AG04450 (cell line): ENCODE results near the gene RPS26. TPM values are rescaled to one million over a fixed set of nuclear protein-coding genes. Genes with fewer than 3 reads are reported as not detected.
"Not testable (repeated sequence)": the region's sequence is repeated elsewhere in the genome, so short reads cannot be mapped to it uniquely, and the experiment has no call there.

Experiments used
- CTCF ChIA-PET: fragments of 300-600, 350-600 bp; formaldehyde crosslinking; extraction: SDS; loops from one replicate; lab custom pipeline; 2022; ENCODE audit warnings: antibody characterized with exemption, inconsistent platforms; lab: Charles Lee
- POLR2A ChIA-PET: fragments of 350-600 bp; formaldehyde crosslinking; extraction: SDS; loops from one replicate; lab custom pipeline; 2021; ENCODE audit warnings: antibody characterized with exemption, inconsistent platforms; lab: Yijun Ruan, JAX
- DNase-seq: peaks from one replicate; pipeline ENCODE4 v3.0.0-alpha.2; 2011; ENCODE audit warnings: low read depth, low spot score
- H3K27ac ChIP-seq: one replicate; pipeline ENCODE4 v1.5.1; 2012; ENCODE audit warnings: low read depth, low read length, control low read depth
- H3K27me3 ChIP-seq: one replicate; pipeline ENCODE4 v1.6.0; 2012; ENCODE audit warnings: low read length; ENCODE audit not compliant: control insufficient read depth, insufficient read depth
- H3K4me3 ChIP-seq: 2 replicates; pipeline ENCODE4 v1.5.1; 2011; ENCODE audit warnings: mild to moderate bottlenecking, low read depth, low read length, control low read depth
- H3K9me3 ChIP-seq: 2 replicates; pipeline ENCODE4 v1.5.1; 2012; ENCODE audit warnings: low read length; ENCODE audit not compliant: control insufficient read depth, insufficient read depth
- polyA plus RNA-seq: library from polyadenylated mRNA; depleted of rRNA; stranded (reverse); fragments of >200 nt; gene quantifications from 2 replicates; pipeline ENCODE4 v1.2.3, GENCODE V29; 2011
- TF ChIP-seq, protein P1 (sequence below): IDR thresholded peaks from 2 replicates; pipeline ENCODE4 v1.5.1; 2011; ENCODE audit warnings: low read depth, low read length, control low read depth, inconsistent platforms

RPS26 gene
- polyA plus RNA-seq, 1 experiment: 348 TPM

DNA sequence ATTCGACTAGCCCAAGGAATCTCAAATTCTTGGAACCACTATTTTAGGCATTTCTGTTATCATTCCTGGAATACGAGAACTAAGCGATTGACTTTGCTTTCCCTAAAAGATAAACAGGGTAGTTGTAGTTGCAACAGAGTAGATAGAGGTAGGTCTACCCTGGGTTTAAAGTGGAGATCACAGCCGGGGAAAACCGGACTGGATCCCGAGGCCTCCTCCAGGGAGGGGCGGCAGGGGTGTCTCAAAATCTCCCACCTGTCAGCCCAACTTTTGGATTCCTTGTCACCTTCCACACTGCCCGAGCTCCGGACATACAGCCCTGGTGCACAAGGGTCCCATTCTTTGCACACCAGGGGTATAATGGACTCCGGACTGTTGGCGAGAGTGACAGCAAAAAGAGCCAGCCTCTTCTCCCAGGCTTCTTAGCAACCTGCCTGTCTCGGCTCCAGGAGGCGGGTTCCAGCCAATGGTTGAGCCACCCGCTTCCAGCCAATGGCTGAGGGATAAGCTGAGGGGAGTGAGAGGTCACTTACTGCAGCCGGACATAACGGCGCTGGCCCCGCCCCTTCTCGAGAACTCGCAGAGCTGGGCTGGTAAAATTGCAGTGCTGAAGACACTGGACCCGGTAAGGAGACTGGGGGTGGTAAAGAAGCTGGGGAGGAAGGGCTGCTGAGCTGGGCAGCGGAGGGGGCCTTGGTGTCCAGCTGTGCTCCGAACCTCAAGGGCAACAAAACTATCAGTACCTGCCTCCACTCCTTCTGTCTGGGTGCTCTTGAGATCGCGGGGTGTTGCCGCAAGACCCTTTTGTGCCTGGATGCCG is 44.8 kb upstream of the RPS26 start, which contains the start of gene SUOX:
Gene SUOX (plus strand): TSS at position 562 of the 820 bp plus-strand sequence. CDS start 4,946 bp downstream, outside the sequence.
- no peaks in the 10 kb centered on the region for H3K27me3 ChIP-seq
- H3K27ac ChIP-seq: peak within 1 kb of the TSS; percentile 52
- peak within 1 kb of the TSS; percentile 97 for H3K4me3 ChIP-seq
- TF ChIP-seq, protein P1, sequence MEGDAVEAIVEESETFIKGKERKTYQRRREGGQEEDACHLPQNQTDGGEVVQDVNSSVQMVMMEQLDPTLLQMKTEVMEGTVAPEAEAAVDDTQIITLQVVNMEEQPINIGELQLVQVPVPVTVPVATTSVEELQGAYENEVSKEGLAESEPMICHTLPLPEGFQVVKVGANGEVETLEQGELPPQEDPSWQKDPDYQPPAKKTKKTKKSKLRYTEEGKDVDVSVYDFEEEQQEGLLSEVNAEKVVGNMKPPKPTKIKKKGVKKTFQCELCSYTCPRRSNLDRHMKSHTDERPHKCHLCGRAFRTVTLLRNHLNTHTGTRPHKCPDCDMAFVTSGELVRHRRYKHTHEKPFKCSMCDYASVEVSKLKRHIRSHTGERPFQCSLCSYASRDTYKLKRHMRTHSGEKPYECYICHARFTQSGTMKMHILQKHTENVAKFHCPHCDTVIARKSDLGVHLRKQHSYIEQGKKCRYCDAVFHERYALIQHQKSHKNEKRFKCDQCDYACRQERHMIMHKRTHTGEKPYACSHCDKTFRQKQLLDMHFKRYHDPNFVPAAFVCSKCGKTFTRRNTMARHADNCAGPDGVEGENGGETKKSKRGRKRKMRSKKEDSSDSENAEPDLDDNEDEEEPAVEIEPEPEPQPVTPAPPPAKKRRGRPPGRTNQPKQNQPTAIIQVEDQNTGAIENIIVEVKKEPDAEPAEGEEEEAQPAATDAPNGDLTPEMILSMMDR: no peak
- ChIA-PET POLR2A (interaction anchor here (0.6 to 1.1 kb wide), 7 partner anchors 9 to 121 kb away, joined by 3 to 11 read pairs (median 4); partner anchors contain the start of genes IKZF4, RAB5B and ZC3H10), CTCF (interaction anchor here (0.6 to 5.4 kb wide), 41 partner anchors 11 to 259 kb away, joined by 3 to 104 read pairs (median 6); partner anchors contain the start of genes IKZF4, RAB5B and SARNP)
- no peaks in the 10 kb centered on the region for H3K9me3 ChIP-seq
- DNase-seq: peak; percentile 94

DNA sequence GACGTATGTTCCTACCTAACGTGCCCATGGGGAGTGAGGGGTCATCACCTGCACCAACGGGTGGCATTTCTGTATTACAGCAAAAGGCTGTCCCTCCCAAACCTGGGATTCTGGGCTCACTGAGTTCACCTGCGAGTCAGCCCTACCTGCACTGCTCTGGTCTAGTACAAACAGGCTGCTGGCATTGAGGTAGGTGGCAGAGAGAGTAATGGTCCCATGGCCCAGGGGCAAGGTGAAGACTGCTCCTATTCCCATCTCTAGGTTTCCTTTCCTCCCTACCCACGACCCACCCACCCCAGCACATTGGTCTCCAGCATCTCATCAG is 44.2 kb upstream of the RPS26 start:
- no peak for DNase-seq
- ChIA-PET POLR2A (interaction anchor here (0.6 to 1.1 kb wide), 8 partner anchors 8 to 121 kb away, joined by 3 to 11 read pairs (median 4); partner anchors contain the start of genes IKZF4, RAB5B and ZC3H10), CTCF (interaction anchor here (0.6 to 5.4 kb wide), 16 partner anchors 10 to 259 kb away, joined by 3 to 104 read pairs (median 9); partner anchors contain the start of genes IKZF4 and RAB5B)
- Histone ChIP-seq H3K9me3 (no peaks in the 10 kb centered on the region), H3K4me3 (peak overlapping the region; percentile 97), H3K27ac (no peak overlapping the region), H3K27me3 (no peaks in the 10 kb centered on the region)
- TF ChIP-seq, protein P1: no peak

DNA sequence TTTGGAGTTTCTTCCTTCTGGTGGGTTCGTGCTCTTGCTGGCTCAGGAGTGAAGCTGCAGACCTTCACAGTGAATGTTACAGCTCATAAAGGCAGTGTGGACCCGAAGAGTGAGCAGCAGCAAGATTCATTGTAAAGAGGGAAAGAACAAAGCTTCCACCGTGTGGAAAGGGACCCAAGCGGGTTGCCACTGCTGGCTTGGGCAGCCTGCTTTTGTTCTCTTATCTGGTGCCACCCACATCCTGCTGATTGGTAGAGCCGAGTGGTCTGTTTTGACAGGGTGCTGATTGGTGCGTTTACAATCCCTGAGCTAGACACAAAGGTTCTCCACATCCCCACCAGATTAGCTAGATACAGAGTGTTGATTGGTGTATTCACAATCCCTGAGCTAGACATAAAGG is 42.2 kb upstream of the RPS26 start:
- H3K27ac ChIP-seq, CTCF ChIA-PET, DNase-seq, H3K4me3 ChIP-seq, H3K9me3 ChIP-seq, POLR2A ChIA-PET, H3K27me3 ChIP-seq: not testable (repeated sequence)

DNA sequence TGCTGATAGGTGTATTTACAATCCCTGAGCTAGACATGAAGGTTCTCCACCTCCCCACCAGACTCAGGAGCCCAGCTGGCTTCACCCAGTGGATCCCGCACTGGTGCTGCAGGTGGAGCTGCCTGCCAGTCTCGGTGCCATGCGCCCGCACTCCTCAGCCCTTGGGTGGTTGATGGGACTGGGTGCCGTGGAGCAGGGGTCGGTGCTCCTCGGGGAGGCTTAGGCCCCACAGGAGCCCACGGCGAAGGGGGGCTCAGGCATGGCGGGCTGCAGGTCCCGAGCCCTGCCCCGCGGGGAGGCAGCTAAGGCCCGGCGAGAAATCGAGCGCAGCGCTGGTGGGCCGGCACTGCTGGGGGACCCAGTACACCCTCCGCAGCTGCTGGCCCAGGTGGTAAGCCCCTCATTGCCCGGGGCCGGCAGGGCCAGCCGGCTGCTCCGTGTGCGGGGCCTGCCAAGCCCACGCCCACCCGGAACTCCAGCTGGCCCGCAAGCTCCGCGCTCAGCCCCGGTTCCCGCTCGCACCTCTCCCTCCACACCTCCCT is 41.6 kb upstream of the RPS26 start:
- H3K27me3 ChIP-seq, H3K9me3 ChIP-seq, CTCF ChIA-PET, DNase-seq, POLR2A ChIA-PET, H3K4me3 ChIP-seq, H3K27ac ChIP-seq: not testable (repeated sequence)

DNA sequence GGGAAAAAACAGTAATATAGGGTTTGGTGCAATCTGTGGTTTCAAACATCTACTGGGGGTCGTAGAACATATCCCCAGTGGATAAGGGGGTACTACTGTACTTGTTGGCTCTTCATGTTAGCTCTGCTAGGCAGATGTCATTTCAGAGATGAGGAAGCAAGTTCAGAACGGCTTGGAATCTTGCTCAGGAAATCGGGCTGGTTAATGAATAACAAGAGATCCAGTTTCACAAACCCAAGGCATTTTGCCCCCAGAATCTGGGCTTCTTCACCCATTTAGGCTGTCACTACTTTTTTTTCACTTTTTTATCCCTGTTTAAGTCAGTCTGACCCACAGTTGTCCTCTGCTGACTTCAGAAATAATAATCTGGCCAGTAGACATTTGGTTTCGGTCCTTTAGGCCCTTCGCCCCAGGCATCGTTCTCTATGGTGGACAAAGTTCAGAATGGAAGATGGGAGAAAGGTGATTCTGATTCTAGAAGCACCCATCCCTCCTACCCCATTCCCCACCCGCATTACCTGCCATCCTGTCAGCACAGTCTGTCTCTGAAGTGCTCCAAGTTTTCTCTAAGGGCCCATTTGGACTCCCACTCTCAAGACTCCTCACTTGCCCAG is 40.1 kb upstream of the RPS26 start:
- no peaks in the 10 kb centered on the region for H3K27me3 ChIP-seq
- TF ChIP-seq, protein P1: no peak
- no peaks in the 10 kb centered on the region for H3K9me3 ChIP-seq
- DNase-seq: no peak
- ChIA-PET CTCF (interaction anchor here (0.6 kb wide), 1 partner anchor 62 kb away, joined by 3 read pairs; no protein-coding TSS in a partner anchor), POLR2A (no interaction called here)
- no peak overlapping the region for H3K4me3 ChIP-seq
- H3K27ac ChIP-seq: no peak overlapping the region

DNA sequence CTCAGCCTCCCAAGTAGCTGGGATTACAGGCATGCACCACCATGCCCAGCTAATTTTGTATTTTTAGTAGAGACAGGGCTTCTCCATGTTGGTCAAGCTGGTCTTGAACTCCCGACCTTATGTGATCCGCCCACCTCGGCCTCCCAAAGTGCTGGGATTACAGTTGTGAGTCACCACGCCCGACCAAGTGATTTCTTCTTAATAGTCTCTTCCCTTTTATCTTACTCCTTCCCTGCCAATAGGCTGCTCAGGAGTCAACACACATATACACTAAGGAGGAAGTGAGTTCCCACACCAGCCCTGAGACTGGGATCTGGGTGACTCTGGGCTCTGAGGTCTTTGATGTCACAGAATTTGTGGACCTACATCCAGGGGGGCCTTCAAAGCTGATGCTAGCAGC is 38.3 kb upstream of the RPS26 start:
- H3K27me3 ChIP-seq, H3K4me3 ChIP-seq, H3K9me3 ChIP-seq, H3K27ac ChIP-seq, CTCF ChIA-PET, POLR2A ChIA-PET, DNase-seq: not testable (repeated sequence)
